Neuronal stem cell (in vitro differentiated cells): ENCODE results near the gene EPB41.

Experiments used
- DNase-seq: peaks from one replicate; pipeline ENCODE4 v3.0.0-alpha.2; 2013; ENCODE audit warnings: low spot score
- H2AFZ ChIP-seq: one replicate; pipeline ENCODE4 v1.6.1; 2013; ENCODE audit warnings: mild to moderate bottlenecking, low read length, inconsistent platforms
- H2AK5ac ChIP-seq: 2 replicates; pipeline ENCODE4 v1.6.1; 2013; ENCODE audit warnings: low read depth, mild to moderate bottlenecking, inconsistent platforms, low read length, moderate library complexity, mixed read lengths
- H2BK120ac ChIP-seq: 2 replicates; pipeline ENCODE4 v1.6.1; 2013; ENCODE audit warnings: low read depth, mild to moderate bottlenecking, inconsistent platforms, low read length, moderate library complexity, mixed read lengths
- H2BK12ac ChIP-seq: one replicate; pipeline ENCODE4 v1.6.1; 2013; ENCODE audit warnings: low read length, inconsistent platforms
- H2BK15ac ChIP-seq: 2 replicates; pipeline ENCODE4 v1.6.1; 2013; ENCODE audit warnings: mild to moderate bottlenecking, low read length, inconsistent platforms, mixed read lengths
- H2BK5ac ChIP-seq: one replicate; pipeline ENCODE4 v1.6.1; 2013; ENCODE audit warnings: inconsistent platforms, mild to moderate bottlenecking, low read length, moderate library complexity
- H3K14ac ChIP-seq: one replicate; pipeline ENCODE4 v1.6.1; 2013; ENCODE audit warnings: low read length, inconsistent platforms
- H3K18ac ChIP-seq: 2 replicates; pipeline ENCODE4 v1.6.1; 2013; ENCODE audit warnings: low read length, inconsistent platforms
- H3K23ac ChIP-seq: 2 replicates; pipeline ENCODE4 v1.6.1; 2013; ENCODE audit warnings: low read depth, mild to moderate bottlenecking, mixed read lengths, low read length, inconsistent platforms; ENCODE audit not compliant: poor library complexity
- H3K27ac ChIP-seq: replicated peaks from 3 replicates; pipeline ENCODE4 v1.5.1; 2013; ENCODE audit warnings: low read length, inconsistent platforms
- H3K27me3 ChIP-seq, 3 experiments: 2 replicates each; pipeline ENCODE4 v1.6.1; 2013; ENCODE audit warnings: low read length in 3 of 3, mild to moderate bottlenecking in 2 of 3, inconsistent platforms in 1 of 3, low read depth in 1 of 3, mixed read lengths in 1 of 3, moderate library complexity in 1 of 3; ENCODE audit not compliant: control insufficient read depth in 3 of 3, insufficient read depth in 3 of 3
- H3K36me3 ChIP-seq, 2 donors: replicated peaks in 1 of 2; 2 replicates each; pipeline ENCODE4 v1.6.1; 2013; ENCODE audit warnings: low read length in 2 of 2; ENCODE audit not compliant: control insufficient read depth in 2 of 2, insufficient read depth in 2 of 2
- H3K4ac ChIP-seq: 2 replicates; pipeline ENCODE4 v1.6.1; 2013; ENCODE audit warnings: inconsistent platforms, mild to moderate bottlenecking, low read length, moderate library complexity
- H3K4me1 ChIP-seq, 2 donors: 1 replicate in 1 of 2; 2 replicates in 1 of 2; pipeline ENCODE4 v1.6.1; 2013; ENCODE audit warnings: low read length in 2 of 2, low read depth in 1 of 2; ENCODE audit not compliant: control insufficient read depth in 2 of 2, insufficient read depth in 1 of 2
- H3K4me2 ChIP-seq: one replicate; pipeline ENCODE4 v1.6.1; 2013; ENCODE audit warnings: mild to moderate bottlenecking, low read length, inconsistent platforms; ENCODE audit not compliant: insufficient read depth, poor library complexity, severe bottlenecking
- H3K4me3 ChIP-seq, 2 donors: 2 replicates each; pipeline ENCODE4 v1.5.1; 2013; ENCODE audit warnings: low read length in 2 of 2, mild to moderate bottlenecking in 2 of 2, inconsistent platforms in 1 of 2, moderate library complexity in 1 of 2
- H3K79me1 ChIP-seq: one replicate; pipeline ENCODE4 v1.6.1; 2013; ENCODE audit warnings: low read depth, mild to moderate bottlenecking, inconsistent platforms, low read length, moderate library complexity
- H3K9ac ChIP-seq: one replicate; pipeline ENCODE4 v1.6.1; 2013; ENCODE audit warnings: mild to moderate bottlenecking, low read depth, low read length, inconsistent platforms; ENCODE audit not compliant: poor library complexity
- H3K9me3 ChIP-seq, 2 donors: replicated peaks in 1 of 2; 2 replicates each; pipeline versions ENCODE3 to v1.6.1; 2013; ENCODE audit warnings: low read length in 2 of 2, mild to moderate bottlenecking in 2 of 2, inconsistent platforms in 1 of 2, low read depth in 1 of 2, mixed read lengths in 1 of 2, moderate library complexity in 1 of 2; ENCODE audit not compliant: control insufficient read depth in 2 of 2, insufficient read depth in 1 of 2
- H4K8ac ChIP-seq: one replicate; pipeline ENCODE4 v1.6.1; 2013; ENCODE audit warnings: low read depth, mild to moderate bottlenecking, inconsistent platforms, low read length, moderate library complexity
- H4K91ac ChIP-seq: one replicate; pipeline ENCODE4 v1.6.1; 2013; ENCODE audit warnings: low read length, low read depth, mild to moderate bottlenecking, inconsistent platforms; ENCODE audit not compliant: poor library complexity
- WGBS, 2 donors: extraction: QIAGEN DNeasy Blood & Tissue Kit; methylation state at CpG; one replicate each; pipeline ENCODE4 v1.1.7; 2013; ENCODE audit warnings: missing lambda C conversion rate in 2 of 2, mixed read lengths in 1 of 2; ENCODE audit not compliant: insufficient read length in 2 of 2, insufficient replicate concordance in 1 of 2; ENCODE audit errors: extremely low coverage in 2 of 2; 5-methylcytosine and 5-hydroxymethylcytosine counted together

EPB41 gene

DNA sequence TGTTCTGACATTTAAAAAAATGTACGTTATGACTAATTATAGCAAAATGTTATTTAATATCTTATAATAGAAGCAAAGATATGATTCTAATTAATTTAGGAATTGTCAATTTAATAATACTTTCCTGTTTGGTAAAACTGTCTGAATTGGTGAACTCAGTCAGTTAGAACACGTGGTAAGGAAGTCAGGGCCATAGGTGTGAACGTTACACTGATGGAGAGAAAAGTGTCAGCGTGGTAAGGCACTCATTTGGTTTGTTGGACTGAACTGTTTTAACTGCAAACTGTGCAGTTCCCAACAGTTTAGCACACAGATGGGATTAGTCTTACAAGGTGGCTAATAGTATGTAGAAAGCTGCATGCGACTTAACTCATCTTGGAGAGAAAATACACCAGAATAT is 102.9 kb downstream of the EPB41 start:
- Histone ChIP-seq H3K18ac (no peak overlapping the region), H2BK5ac (no peak overlapping the region), H2BK120ac (no peak overlapping the region), H3K4ac (no peak overlapping the region), H2AK5ac (no peak overlapping the region), H3K23ac (no peak overlapping the region), H3K4me1 (no peaks in the 10 kb centered on the region), H2BK12ac (no peak overlapping the region), H3K9ac (no peak overlapping the region), H2BK15ac (no peak overlapping the region), H4K8ac (no peak overlapping the region), H3K14ac (no peak overlapping the region), H3K4me3 (no peak overlapping the region), H2AFZ (no peak overlapping the region), H3K36me3 (peaks cover 7 to 58% of the 10 kb centered on the region in 2 donors), H3K27ac (no peak overlapping the region), H3K9me3 (no peaks in the 10 kb centered on the region), H3K4me2 (no peak overlapping the region), H4K91ac (no peak overlapping the region), H3K79me1 (no peaks in the 10 kb centered on the region), H3K27me3 (no peaks in the 10 kb centered on the region)
- WGBS, 2 donors = no CpG with 5 or more reads among the region's 5 CpGs
- DNase-seq = no peak

DNA sequence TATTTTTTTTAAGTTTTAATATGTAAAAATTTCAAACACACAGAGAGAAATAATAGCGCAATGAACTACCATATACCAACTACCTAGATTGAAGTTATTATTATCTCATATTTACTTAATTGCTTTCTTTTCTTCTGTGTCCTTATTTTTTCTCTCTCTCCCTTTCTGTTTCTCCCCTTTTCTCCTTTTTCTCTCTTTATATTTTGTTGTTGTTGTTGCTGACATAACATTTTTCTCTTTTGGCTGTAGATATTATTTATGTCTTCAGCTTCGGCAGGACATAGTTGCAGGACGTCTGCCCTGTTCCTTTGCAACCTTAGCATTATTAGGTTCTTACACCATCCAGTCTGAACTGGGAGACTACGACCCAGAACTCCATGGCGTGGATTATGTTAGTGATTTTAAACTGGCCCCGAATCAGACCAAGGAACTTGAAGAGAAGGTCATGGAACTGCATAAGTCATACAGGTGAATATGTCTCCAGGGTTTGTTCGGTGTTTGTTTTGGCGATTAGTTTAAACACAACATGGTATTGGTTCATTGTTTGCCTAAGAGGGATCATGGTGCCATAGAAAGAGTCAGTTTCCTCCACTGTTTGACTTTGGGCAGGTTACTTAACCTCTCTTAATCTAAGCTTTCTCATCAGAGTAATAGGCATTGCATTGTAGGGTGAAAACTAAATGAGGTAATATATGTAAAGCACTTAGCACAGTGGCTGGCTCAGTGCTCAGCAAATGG is 103.8 kb downstream of the EPB41 start:
- DNase-seq = no peak
- peaks cover 7 to 56% of the 10 kb centered on the region in 2 donors for H3K36me3 ChIP-seq
- H2BK120ac ChIP-seq = no peak overlapping the region
- no peak overlapping the region for H4K8ac ChIP-seq
- no CpG with 5 or more reads among the region's 8 CpGs for WGBS, 2 donors
- no peak overlapping the region for H2AK5ac ChIP-seq
- H3K27ac ChIP-seq = no peak overlapping the region
- H3K23ac ChIP-seq = no peak overlapping the region
- no peak overlapping the region for H2BK12ac ChIP-seq
- H2BK15ac ChIP-seq = no peak overlapping the region
- H3K4me3 ChIP-seq = no peak overlapping the region
- no peaks in the 10 kb centered on the region for H3K79me1 ChIP-seq
- H3K9ac ChIP-seq = no peak overlapping the region
- no peak overlapping the region for H4K91ac ChIP-seq
- no peak overlapping the region for H3K14ac ChIP-seq
- H3K4ac ChIP-seq = no peak overlapping the region
- H2BK5ac ChIP-seq = no peak overlapping the region
- no peak overlapping the region for H3K4me2 ChIP-seq
- H3K18ac ChIP-seq = no peak overlapping the region
- no peaks in the 10 kb centered on the region for H3K9me3 ChIP-seq
- no peaks in the 10 kb centered on the region for H3K27me3 ChIP-seq
- H3K4me1 ChIP-seq = no peaks in the 10 kb centered on the region
- H2AFZ ChIP-seq = no peak overlapping the region

GRCh38 chr1:29022620-29023019 is 108.3 kb downstream of the EPB41 start:
- Histone ChIP-seq H3K36me3 (peaks cover 8 to 53% of the 10 kb centered on the region in 2 donors), H2BK15ac (no peak overlapping the region), H4K8ac (no peak overlapping the region), H4K91ac (no peak overlapping the region), H3K14ac (no peak overlapping the region), H2BK120ac (no peak overlapping the region), H2BK5ac (no peak overlapping the region), H3K4me1 (no peaks in the 10 kb centered on the region), H3K18ac (no peak overlapping the region), H3K27me3 (no peaks in the 10 kb centered on the region), H3K9ac (no peak overlapping the region), H3K4ac (no peak overlapping the region), H3K4me2 (no peak overlapping the region), H2AK5ac (no peak overlapping the region), H3K79me1 (peaks cover 2% of the 10 kb centered on the region), H2BK12ac (no peak overlapping the region), H3K27ac (no peak overlapping the region), H3K9me3 (no peaks in the 10 kb centered on the region), H2AFZ (no peak overlapping the region), H3K4me3 (no peak overlapping the region), H3K23ac (no peak overlapping the region)
- no peak for DNase-seq
- no CpG with 5 or more reads among the region's 3 CpGs for WGBS, 2 donors

DNA sequence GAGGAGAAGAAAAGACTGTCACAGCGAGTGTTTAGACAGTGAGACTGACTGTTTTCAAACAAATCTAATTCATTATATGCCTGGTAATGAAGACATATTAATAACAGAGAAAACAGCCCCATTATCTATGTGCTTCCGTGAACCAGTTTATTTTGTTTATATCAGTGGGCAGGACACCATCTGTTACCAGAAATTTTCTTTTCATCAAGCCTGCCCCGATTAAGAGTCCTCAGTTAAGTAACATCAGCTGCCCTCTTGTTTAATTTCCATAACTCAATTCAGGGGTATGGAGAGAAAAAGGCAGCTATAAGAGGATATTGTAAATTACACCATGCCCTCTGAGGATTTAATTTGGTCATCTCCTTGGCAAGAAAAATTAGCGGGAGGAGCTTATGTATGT is 115.3 kb downstream of the EPB41 start:
- WGBS, 2 donors = no CpG with 5 or more reads among the region's 4 CpGs
- no peak overlapping the region for H3K4me2 ChIP-seq
- H3K9ac ChIP-seq = no peak overlapping the region

More for the DNA sequence above, 115.3 kb downstream of the EPB41 start:
- Histone ChIP-seq H2BK12ac (no peak overlapping the region), H2BK5ac (no peak overlapping the region), H2BK120ac (no peak overlapping the region), H3K4me1 (no peaks in the 10 kb centered on the region), H3K36me3 (peaks cover 5 to 68% of the 10 kb centered on the region in 2 donors), H2AK5ac (no peak overlapping the region), H3K9me3 (no peaks in the 10 kb centered on the region), H3K14ac (no peak overlapping the region), H3K4ac (no peak overlapping the region), H3K4me3 (no peak overlapping the region), H3K79me1 (peaks cover 2% of the 10 kb centered on the region), H3K23ac (no peak overlapping the region), H4K91ac (no peak overlapping the region), H3K27me3 (no peaks in the 10 kb centered on the region), H4K8ac (no peak overlapping the region), H3K27ac (no peak overlapping the region), H2BK15ac (no peak overlapping the region), H2AFZ (no peak overlapping the region), H3K18ac (no peak overlapping the region)
- no peak for DNase-seq
